Bronchial epithelial cell (primary cell): ENCODE measurements around the gene TRPM1. TPM values are rescaled to one million over a fixed set of nuclear protein-coding genes. Genes with fewer than 3 reads are reported as not detected.

ENCODE experiments used
- DNase-seq: peaks from one replicate; pipeline ENCODE4 v3.0.0-alpha.2; 2010; ENCODE audit warnings: low read depth
- FAIRE-seq: peaks from 2 replicates; lab custom pipeline; 2011; peaks lifted over from hg19 to GRCh38; lab: Jason Lieb, UNC
- H3K27me3 ChIP-seq: 2 replicates; pipeline ENCODE4 v1.5.1; 2011; ENCODE audit warnings: low read length; ENCODE audit not compliant: control insufficient read depth, insufficient read depth
- H3K36me3 ChIP-seq: 2 replicates; pipeline ENCODE4 v1.5.1; 2011; ENCODE audit warnings: low read length; ENCODE audit not compliant: control insufficient read depth, insufficient read depth
- H3K4me3 ChIP-seq: 2 replicates; pipeline ENCODE4 v1.5.1; 2011; ENCODE audit warnings: mild to moderate bottlenecking, low read depth, low read length, control low read depth
- total RNA-seq: library from RNA; depleted of rRNA; stranded (reverse); fragments of >200 nt; gene quantifications from 2 replicates; pipeline ENCODE4 v1.2.1, GENCODE V29; 2014
- TF ChIP-seq, protein P1 (sequence below): IDR thresholded peaks from 2 replicates; pipeline ENCODE4 v1.5.1; 2011; ENCODE audit warnings: mild to moderate bottlenecking, moderate library complexity, low read length, control low read depth, inconsistent platforms; ENCODE audit not compliant: insufficient read depth, severe bottlenecking

The TRPM1 gene
- total RNA-seq, 1 donor from 2014 or later = under 0.01 TPM

- H3K36me3 ChIP-seq = no peaks in the 10 kb centered on the region
- no peak overlapping the region for H3K4me3 ChIP-seq
- no peak for FAIRE-seq
- no peak for DNase-seq
- H3K27me3 ChIP-seq = no peaks in the 10 kb centered on the region
- TF ChIP-seq, protein P1, sequence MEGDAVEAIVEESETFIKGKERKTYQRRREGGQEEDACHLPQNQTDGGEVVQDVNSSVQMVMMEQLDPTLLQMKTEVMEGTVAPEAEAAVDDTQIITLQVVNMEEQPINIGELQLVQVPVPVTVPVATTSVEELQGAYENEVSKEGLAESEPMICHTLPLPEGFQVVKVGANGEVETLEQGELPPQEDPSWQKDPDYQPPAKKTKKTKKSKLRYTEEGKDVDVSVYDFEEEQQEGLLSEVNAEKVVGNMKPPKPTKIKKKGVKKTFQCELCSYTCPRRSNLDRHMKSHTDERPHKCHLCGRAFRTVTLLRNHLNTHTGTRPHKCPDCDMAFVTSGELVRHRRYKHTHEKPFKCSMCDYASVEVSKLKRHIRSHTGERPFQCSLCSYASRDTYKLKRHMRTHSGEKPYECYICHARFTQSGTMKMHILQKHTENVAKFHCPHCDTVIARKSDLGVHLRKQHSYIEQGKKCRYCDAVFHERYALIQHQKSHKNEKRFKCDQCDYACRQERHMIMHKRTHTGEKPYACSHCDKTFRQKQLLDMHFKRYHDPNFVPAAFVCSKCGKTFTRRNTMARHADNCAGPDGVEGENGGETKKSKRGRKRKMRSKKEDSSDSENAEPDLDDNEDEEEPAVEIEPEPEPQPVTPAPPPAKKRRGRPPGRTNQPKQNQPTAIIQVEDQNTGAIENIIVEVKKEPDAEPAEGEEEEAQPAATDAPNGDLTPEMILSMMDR = no peak
Measured at GRCh38 chr15:31116423-31117030, 15.0 kb upstream of the TRPM1 start.

GRCh38 chr15:31111091-31111647 is 9.6 kb upstream of the TRPM1 start:
- no peak overlapping the region for H3K4me3 ChIP-seq
- H3K27me3 ChIP-seq = no peaks in the 10 kb centered on the region
- TF ChIP-seq, protein P1 = no peak
- no peaks in the 10 kb centered on the region for H3K36me3 ChIP-seq
- FAIRE-seq (no peak), DNase-seq (no peak)

DNA sequence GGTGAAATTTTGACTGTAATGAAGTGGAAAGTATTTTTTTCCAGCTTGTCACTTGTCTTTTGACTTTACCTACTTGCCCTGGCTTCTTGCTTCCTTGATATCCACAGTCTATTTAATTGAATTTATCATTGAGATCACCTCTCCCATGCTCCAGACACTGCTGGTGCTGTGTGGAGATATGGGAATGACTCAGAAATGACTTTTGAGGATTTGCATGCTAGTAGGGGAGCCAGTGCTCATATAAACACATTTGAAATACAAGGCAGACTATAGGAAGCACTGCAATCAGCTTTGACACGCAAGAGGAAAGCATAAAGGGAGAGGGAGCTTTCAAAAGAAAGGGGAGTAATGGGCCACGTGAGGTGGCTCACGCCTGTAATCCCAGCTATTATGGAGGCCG is 7.3 kb upstream of the TRPM1 start:
- TF ChIP-seq, protein P1 = no peak
- no peaks in the 10 kb centered on the region for H3K36me3 ChIP-seq
- DNase-seq (no peak), FAIRE-seq (no peak)
- H3K4me3 ChIP-seq = no peak overlapping the region
- H3K27me3 ChIP-seq = no peaks in the 10 kb centered on the region

DNA sequence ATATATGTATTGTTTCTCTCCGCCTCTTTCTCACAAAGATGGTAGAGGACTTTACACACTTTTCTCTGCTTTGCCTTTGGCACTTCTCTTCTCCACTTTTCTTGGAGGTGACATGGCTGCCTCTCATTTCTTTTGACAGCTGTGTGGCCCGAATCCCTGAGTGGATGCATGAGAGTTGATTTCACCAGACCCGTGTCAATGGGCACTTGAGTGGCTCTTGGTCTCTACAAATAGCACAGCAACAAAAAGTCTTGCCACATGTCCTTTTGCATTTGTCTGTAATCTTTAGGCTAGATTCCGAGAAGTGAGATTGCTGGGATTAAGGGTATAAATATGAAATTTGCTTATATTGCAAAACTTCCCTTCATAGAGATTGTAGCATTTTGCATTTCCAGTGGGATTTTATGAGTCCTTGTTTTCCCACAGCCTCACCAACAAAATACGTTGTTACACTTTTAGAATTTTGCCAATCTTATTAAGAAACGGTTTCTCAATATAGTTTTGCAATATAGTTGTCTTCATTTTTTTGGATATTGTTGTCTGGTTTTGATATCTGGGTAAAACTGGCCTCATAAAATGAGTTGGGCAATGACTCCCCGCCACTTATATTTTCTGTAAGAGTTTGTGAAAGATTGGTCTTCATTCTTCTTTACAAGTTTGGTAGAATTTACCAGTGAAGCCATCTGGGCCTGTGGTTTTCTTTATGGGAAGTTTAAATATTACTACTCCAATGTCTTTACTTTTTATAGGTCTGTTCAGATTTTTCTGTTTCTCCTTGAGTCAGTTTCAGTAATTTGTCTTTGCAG is 5.2 kb upstream of the TRPM1 start:
- Histone ChIP-seq H3K4me3 (no peak overlapping the region), H3K36me3 (no peaks in the 10 kb centered on the region), H3K27me3 (no peaks in the 10 kb centered on the region)
- DNase-seq (no peak), FAIRE-seq (no peak)
- TF ChIP-seq, protein P1 = no peak

DNA sequence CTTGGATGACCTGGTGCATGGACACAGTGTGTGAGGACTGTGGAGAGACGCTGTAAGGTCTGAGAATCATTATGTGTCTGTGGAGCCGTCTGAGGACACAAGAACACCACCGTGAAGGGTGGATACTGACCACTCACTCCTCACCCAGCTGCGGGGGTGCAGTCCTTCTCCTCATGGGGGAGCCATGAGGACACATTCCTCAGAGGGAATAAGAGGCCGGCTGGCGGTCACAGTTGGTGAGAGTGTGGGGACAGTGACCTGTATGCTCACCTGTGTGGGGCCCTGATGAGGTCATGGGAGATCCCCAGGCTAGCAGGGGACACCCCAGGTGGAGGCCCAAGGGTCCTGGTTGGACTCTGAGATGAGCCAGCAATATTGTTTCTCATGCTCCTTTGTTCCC is 2.5 kb upstream of the TRPM1 start:
- no peaks in the 10 kb centered on the region for H3K36me3 ChIP-seq
- no peak for FAIRE-seq
- TF ChIP-seq, protein P1 = no peak
- peaks cover 3% of the 10 kb centered on the region for H3K27me3 ChIP-seq
- no peak overlapping the region for H3K4me3 ChIP-seq
- no peak for DNase-seq
